Left lobe of liver (tissue), 2 donors: ENCODE data around the gene MROH7. TPM values are rescaled to one million over a fixed set of nuclear protein-coding genes. Genes with fewer than 3 reads are reported as not detected.

Experiments used
- ATAC-seq: fragments of 200-7000 bp; cut with Tn5 transposase; one replicate; pipeline ENCODE4 v1.9.1; 2020; ENCODE audit warnings: mild to moderate bottlenecking, moderate library complexity
- DNase-seq: peaks from one replicate; pipeline ENCODE4 v3.0.0-alpha.2; 2020; ENCODE audit warnings: low spot score
- total RNA-seq: library from RNA; stranded (reverse); gene quantifications from one replicate; pipeline ENCODE4 v1.2.1, GENCODE V29; 2021
- donor health status: DM: no; HTN: no; CAD: no; lungs with moderate emphysema.
- donor health status: DM: no; HTN: yes; CAD: no.

The MROH7 gene
- total RNA-seq, result 2.3 TPM

DNA sequence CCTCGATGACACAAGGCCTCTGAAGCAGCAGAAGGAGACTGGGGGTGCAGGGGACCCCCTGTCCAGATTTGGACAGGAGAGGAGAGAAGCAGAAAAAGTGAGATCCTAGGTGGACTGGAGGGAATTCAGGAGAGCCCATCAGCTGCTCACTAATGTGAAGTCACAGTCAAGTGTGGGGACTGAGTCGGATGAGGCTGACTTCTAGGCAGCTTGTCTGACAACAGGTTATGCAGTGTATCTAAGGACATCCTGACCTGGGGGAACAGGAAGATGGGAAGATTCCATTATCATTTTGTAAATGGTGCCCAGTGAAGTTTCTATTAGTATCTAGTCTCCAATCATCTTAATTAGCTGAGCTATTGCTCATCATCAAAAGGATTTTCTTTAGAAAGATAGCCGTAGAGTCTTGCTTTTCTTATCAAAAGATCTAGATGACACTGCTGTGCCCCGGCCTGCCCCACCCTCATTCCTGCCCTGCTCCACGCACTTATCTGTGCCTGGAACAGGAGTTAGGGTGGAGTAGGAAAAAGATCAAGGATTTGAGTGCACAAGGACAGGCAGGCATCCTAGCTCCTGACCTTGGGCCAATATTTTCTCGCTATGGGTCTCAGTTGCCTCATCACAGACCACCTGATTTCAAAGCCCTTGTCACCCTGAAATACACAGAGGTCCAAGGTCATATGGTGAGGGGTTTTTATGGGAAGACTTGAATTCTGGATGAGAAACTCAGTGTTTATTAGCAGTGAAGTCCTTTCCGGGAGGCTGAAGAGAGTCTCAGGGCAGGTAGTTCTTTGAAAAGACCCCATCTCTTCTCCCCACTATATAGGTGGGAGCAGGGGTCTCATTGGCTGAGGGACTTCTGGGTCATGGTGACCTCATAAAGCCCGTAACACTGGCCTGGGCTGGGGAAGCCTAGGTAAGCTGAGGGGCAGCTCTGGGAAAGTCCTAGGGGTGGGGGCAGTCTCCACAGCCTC is at the start of gene MROH7:
TSS of gene MROH7 (plus strand) at position 924 of the 974 bp plus-strand sequence. CDS start 11,141 bp downstream, outside the sequence.
- ATAC-seq (no peak), DNase-seq (no peak)

DNA sequence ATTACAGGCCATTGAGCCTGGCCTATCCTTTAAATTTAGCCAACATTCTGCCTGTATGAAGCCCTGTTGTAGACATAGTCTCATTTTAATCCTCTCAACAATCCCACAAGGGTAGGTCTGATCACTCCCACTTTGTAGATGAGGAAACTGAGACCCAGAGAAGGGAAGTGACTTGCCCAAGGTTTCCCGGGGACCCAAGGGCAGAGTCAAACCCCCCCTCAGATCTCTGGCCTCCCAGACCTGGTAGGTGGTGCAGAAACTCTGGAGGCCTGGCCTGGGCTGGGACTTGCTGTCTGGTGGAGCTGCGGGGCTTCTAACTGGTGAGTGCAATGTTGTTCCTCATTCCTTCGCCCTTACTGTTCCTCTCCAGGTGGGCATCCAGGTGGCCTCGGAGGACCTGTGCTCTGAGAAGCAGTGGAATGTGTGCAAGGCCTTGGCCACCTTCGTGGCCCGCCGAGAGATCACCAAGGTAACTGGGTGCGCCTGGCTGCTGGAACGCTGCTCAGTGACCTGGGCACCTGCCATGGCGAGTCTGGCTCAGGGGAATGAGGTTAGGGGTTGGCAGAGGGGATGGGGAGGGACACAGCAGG is 47.9 kb upstream of the MROH7 start:
- DNase-seq, result no peak

DNA sequence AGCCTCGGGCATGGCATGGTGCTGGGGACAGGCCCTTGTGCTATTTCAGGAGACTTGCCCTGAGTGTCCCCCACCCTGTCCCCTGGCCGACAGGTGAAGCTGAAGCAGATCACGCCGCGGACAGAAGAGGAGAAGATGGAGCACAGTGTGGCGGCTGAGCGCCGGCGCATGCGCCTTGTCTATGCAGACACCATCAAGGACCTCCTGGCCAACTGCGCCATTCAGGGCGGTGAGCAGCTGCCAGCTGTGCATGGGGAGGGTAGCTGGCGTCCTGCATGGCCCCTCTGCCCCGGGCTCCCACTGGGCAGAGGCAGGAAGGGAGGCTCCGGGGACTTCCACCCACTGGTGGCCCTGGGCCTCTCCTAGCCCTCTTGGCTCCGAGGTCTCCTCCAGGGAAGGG is 47.1 kb upstream of the MROH7 start:
- ATAC-seq (no peak), DNase-seq (no peak)

More for the DNA sequence above, 47.9 kb upstream of the MROH7 start:
- ATAC-seq, result no peak

DNA sequence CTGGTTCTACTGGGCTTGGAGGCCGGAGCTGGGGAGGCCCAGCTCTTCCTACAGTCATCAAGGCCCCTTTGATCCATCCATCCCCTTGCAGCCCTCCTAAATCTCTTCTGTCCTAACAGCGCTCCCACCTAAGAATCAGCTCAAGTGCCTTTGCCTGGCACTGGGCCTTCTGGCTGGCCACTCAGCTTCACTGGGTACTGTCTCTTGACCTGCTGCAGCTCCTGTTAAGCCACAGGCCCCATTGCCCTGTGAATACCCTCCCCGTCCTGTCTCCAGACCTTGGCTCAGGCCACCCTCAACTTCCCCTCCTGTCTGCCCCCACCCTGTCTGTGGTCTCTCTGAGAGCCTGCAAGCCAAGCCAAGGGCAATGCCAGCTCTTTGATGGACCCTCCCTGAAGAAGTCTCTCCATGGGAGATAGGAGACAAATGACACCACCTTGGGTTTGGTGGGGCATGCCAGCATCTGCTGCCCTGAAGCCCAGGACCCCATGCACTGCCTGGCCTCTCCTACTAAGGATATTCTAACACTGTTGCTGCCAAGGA is 45.6 kb upstream of the MROH7 start:
- DNase-seq, result no peak
- no peak for ATAC-seq

DNA sequence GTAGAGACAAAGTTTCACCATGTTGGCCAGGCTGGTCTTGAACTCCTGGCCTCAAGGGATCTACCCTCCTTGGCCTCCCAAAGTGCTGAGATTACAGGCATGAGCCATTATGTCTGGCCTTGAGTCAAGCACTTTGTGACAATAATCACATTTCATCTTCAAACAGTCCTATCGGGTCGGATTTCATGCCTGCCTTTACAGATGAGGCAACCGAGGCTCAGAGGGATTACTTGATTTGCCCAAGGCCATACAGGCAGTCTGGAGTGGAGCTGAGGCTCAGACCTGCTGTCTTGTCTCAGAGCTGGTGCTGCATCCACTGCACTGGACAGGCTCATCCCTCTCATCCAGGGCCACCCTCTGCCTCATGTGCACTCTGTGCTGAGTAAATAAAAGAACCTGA is 44.8 kb upstream of the MROH7 start:
- DNase-seq (no peak), ATAC-seq (no peak)

DNA sequence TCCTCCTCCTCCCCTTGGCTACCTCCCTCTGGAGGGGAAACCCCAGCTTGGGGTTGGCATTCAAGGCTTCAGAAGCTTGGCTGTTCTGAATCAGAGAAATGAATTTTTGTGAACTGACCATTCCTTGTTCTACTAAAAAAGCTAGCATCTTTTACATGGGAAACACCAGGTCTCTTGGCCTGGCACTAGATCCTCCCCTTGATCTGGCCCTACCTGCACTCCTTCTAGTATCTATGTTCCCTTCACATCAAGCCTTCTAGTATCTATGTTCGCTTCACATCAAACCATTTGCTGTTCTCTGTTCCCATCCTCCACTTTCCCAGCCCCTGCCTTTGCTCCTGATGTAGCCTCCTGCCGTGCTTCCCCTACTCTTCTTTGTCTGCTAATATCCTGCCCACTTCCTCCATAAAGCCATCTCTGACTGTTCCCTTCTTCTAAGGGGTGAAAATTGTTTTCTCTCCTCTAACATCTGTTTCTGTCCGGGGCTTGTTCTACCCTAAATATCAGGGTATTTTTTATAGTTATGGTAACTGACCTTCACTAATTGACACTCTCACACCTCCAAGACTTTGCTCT is 44.0 kb upstream of the MROH7 start:
- ATAC-seq, result no peak
- DNase-seq, result no peak

DNA sequence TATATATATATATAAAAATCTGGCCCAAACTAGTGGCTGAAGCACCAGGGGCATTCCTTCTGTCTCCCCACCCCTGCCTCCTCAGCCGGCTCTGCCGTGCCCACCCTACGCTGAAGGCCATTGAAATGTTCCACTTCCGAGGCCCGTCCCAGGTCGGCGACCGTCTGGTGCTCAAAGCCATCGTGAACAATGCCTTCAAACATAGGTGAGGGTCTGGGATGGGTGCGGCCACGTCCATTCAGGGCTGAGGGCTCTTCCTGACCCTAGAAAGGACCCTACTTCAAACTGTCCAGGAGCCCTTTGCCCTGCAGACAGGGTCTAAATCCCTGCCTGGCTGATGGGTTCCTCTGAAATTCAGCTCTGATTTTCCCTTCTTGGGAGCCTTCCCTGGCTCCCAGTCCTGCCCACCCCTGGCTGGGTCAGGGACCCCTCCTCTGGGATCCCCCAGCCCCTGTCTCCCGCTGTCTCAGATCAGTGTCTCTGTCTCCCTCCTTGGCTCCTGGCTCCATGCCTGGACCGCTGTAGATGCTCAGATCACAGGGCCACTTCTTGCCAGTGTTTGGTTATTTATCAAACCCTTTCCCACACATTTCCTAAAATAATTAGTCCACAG is 42.3 kb upstream of the MROH7 start:
- ATAC-seq (peak; percentile 22), DNase-seq (no peak)

DNA sequence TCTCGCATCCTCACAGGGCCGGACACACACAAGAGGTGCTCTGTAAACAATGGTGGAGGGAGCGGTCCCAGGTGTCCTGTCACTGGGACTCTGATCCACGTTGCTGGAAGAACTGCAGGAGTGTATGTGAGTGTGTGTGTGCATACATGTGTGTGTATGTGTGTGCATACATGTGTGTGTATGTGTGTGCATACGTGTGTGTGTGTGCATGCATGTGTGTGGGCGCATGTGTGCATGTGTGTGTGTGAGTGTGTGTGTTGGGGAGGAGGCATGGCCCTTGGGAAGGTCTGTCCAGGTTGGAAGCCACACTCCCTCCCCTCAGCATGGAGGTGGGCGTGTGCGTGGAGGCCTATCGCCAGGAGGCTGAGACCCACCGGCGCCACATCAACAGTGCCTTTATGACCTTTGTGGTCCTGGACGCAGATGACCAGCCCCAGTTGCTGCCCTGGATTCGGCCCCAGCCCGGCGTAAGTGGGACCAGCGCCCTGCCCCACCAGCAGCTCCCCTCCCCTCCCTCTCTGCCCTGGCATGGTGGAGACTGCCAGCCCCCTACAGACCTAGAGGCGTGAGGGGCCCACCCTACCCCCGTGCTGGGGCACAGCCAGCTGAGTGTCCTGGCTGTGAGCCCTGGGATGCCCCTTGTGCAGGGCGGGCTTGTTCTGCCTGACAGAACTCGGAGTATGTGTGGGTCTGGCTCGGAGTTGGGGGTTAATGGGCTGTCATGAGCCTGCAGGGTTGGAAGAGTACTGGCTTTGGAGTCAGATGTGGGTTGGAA is 40.5 kb upstream of the MROH7 start:
- DNase-seq, result no peak
- ATAC-seq, result no peak

DNA sequence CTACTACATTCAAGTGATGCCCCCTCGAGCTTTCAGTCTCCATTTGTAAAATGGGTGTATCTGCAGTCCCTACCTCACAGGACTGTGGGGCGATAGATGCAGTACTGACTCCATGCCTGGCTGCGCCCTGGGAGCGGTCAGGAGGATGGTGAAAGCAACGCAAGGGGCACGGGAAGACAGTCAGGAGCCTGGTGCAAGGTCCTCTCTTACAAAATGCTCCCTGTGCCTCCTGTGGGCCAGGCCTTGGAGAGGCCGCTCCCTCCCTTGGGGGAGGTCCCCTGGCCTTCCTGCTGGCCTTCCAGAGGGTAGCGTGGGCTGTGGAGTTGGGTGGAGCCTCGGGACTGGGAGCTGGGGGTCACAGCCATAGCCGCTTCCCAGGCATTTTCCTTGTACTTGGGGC is 39.9 kb upstream of the MROH7 start:
- ATAC-seq (peak; percentile 19), DNase-seq (no peak)

DNA sequence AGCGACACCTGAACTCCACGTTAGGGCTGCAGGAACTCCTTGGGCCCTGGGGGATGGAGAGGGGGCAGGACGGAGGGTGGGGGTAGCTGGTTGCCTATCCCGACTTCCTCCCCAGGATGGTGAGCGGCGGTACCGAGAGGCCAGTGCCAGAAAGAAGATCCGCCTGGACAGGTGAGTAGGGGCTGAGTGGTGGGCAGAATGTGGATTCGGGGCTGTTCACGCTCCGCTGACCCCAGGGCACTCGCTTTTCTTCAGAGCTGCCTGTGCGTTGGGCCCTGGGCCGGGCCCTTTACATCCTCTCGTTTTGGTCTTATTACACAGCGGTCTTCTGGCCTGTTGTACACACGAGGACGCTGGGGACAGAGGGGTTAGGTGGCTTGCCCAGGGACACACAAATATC is 39.0 kb upstream of the MROH7 start:
- ATAC-seq, result no peak
- no peak for DNase-seq

DNA sequence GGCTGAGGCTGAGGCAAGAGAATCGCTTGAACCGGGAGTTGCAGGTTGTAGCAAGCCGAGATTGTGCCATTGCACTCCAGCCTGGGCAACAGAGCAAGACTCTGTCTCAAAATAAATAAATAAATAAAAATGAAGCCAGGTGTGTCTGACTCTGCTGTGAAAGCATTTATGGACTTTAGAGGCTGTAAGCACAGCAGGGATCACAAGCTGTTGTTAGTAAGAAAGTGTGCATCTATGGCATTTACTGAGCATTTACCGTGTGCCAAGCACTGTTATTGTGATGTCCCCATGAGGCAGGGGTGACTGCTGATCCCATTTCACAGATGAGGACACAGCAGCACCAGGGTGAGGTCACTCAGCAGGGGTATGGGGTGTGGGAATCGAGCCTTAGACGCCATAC is 38.3 kb upstream of the MROH7 start:
- DNase-seq, result no peak
- ATAC-seq, result no peak

DNA sequence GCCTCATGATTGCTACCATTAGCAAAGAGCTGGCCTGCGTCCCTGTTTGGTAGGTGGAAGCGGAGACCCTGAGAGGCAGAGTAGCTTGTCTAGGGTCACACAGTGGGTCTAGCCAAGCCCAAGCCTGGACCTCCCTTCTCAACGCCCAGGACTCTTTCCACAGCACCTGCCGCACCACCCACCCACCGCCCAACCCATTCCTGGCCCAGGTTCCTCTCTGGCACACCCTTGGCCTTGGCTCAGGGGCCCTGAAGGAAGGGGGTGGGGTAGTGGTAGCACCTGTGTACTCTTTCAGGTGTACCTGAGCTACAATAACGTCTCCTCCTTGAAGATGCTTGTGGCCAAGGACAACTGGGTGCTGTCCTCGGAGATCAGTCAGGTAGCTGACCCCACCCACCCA is 37.5 kb upstream of the MROH7 start:
- ATAC-seq, result no peak
- DNase-seq, result no peak

DNA sequence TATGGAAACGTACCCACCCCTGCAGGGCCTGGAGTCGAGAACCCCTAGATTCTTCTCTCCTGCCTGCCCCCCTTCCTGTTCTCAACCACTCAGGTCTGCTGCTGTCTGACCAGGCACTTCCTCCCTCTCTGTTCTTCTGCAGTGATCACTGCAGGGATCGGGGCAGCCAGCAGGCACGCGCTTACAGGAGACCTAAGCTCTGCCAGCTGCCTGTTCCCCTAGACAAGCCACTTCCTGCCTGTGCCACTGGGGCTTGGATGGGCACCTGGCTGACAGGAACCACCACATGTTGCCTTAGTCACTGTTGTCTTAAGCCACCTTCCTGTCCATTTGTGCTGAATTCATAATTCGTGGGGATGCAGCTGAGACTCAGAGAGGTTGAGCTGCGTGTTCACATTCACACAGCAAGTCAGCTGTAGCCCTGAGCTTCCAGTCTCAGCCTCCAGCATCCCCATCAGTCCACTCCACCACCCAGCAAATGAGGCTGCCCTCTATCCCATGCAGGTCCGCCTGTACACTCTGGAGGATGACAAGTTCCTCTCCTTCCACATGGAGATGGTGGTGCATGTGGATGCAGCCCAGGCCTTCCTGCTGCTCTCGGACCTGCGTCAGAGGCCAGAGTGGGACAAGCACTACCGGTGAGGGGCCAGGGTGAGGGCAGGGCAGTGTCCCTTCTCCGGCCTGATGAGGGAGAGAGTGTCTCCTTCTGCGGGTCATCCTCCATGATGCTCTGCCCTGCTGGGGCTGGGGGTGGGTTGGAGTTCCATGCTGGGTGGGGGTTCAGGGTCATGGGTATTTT is 36.8 kb upstream of the MROH7 start:
- DNase-seq, result no peak
- ATAC-seq, result no peak

DNA sequence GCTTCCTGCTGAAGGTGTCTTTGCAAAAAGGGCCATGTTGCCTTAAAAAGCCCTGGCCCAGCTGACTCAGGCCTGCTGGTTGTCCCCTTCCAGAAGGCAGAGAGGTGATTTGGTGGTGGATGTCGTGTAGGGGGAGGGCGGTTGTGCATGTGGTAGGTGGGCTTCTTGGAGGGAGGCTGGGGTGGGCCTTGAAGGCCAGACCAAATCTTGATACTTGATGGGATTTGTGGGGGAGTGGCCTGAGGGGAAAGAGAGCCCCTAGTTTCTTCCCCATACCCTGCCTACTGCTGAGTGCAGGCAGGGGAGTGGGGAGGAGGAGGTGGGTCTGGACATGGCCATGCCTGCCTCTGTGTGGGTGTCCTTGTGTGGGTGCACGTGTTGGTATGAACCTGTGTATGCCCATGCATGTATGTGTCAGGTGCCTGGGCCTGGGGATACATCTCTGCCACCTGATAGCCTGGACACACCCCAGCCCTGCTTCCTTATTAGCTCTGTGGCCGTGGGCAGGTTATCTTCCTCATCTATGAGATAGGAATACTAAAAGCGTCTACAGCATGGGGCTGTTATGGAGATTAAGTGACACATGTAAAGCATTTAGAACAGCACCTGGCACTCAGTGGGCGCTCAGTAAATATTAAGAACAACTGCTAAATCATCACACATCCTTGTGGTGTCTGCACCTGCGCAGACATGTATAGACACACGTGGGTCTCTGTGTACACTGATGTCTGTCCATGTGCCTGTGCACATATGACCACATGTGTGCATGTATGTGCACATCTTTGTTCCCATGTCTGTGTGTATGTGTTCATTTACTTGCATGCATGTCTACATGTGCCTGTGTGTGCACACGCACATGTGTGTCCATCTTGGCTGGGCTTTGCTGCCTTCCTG is 35.2 kb upstream of the MROH7 start:
- no peak for DNase-seq
- no peak for ATAC-seq

DNA sequence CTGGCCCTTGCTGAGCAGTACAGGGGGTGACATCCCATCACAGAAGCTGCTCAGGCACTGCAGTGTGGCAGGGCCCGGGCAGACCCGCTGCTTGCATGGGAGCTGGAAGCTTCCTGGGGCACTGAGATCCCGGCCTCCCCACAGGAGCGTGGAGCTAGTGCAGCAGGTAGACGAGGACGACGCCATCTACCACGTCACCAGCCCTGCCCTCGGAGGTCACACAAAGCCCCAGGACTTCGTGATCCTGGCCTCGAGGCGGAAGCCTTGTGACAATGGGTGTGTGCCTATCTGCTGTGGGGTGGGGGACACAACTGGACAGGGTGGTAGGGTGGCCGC is 34.6 kb upstream of the MROH7 start:
- ATAC-seq (no peak), DNase-seq (no peak)

DNA sequence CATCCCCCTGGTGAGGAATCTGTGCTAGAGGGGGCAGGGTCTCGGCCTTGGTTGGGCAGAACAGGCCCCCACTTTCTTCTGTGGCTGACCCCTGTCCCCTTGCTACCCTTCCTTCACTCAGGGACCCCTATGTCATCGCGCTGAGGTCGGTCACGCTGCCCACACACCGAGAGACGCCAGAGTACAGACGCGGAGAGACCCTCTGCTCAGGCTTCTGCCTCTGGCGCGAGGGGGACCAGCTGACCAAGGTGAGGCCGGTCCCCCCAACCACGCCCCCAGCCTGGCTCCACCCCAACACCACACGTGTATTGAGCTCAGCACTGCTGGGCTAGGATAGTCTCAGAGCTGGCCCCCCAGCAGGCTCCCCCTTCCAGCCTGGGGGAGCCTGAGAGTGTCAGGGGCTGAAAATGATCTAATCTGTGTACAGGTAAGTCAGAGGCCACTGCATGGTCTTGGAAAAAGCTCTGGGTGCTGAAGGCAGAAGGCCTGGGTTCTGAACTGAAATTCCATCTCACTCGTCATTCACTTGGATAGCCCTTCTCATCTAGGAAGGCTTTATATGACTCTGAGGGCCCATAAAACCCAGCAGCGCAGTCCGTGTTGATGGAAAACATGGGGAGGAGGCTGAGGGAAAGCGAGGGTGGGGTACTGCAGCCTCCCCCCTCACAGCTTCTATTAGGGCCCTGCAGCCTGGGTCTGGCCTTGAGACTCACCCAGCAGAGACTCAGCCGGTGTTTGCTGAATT is 33.6 kb upstream of the MROH7 start:
- ATAC-seq (no peak), DNase-seq (no peak)

DNA sequence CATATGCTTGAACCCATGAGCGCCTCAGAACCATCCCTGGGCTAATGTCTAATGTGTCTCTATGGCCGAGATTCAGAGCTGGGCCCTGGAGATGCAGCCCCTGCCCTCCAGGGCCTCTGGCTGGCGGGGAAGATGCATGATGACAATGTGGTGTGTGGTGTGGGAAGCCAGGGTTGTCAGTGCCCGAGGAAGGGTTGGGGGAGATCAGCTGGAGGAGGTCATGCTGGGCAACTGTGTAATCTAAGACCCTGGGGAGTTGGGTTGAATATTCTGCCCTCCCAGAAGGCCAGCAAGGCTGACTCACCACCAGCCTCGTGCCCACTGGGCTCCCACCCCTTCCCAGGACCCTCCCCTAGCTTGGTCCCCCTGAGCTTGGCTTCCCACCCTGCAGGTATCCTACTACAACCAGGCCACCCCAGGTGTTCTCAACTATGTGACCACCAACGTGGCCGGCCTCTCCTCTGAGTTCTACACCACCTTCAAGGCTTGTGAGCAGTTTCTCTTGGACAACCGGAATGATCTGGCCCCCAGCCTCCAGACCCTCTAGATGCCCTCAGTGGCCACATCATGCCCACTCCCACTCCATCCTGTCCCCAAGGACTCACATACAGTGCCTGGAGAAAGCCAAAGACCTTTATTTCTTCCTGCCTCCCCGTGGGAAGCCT is 32.9 kb upstream of the MROH7 start:
- ATAC-seq (no peak), DNase-seq (no peak)
